GM12878 (cell line): ENCODE data around the gene MYT1. TPM values are rescaled to one million over a fixed set of nuclear protein-coding genes. Genes with fewer than 3 reads are reported as not detected.

ENCODE experiments used
- ATAC-seq: fragments of 200-7000 bp; cut with Tn5 transposase; 3 replicates; pipeline ENCODE4 v1.9.1; 2020; ENCODE audit warnings: mild to moderate bottlenecking, moderate library complexity
- BruUV-seq: library from RNA; stranded (reverse); fragments of 400-500 nt; replicated peaks from 2 replicates; lab custom pipeline; 2021; lab: Mats Ljungman, UMichigan
- CTCF ChIA-PET: fragments of 300-600 bp; sonication (Branson Sonifier 250); formaldehyde crosslinking; extraction: SDS; loops from one replicate; lab custom pipeline; 2021; ENCODE audit warnings: inconsistent platforms; lab: Yijun Ruan, JAX
- POLR2A ChIA-PET: fragments of 350-600 bp; formaldehyde crosslinking; extraction: SDS; loops from one replicate; lab custom pipeline; 2021; ENCODE audit warnings: inconsistent platforms; lab: Charles Lee
- RAD21 ChIA-PET: fragments of 300-600 bp; sonication (Branson Sonifier 250); formaldehyde crosslinking; loops from one replicate; lab custom pipeline; 2023; ENCODE audit warnings: antibody characterized with exemption; ENCODE audit not compliant: unreplicated experiment; lab: Charles Lee
- SMC1A ChIA-PET: fragments of 300-600 bp; sonication (Branson Sonifier 250); formaldehyde crosslinking; loops from one replicate; lab custom pipeline; 2023; ENCODE audit not compliant: unreplicated experiment, uncharacterized antibody; lab: Charles Lee
- DNase-seq: peaks from one replicate; pipeline ENCODE4 v3.0.0-alpha.2; 2011; ENCODE audit warnings: low read depth, low spot score
- FAIRE-seq: peaks from 3 replicates; lab custom pipeline; 2011; peaks lifted over from hg19 to GRCh38; lab: Jason Lieb, UNC
- H2AFZ ChIP-seq: 2 replicates; pipeline ENCODE4 v1.6.0; 2011; ENCODE audit warnings: low read depth, low read length, control low read depth; ENCODE audit not compliant: control insufficient read depth
- H3K27ac ChIP-seq: 2 replicates; pipeline ENCODE4 v1.5.1; 2011; ENCODE audit warnings: control low read depth; ENCODE audit not compliant: control insufficient read depth, insufficient read depth
- H3K27me3 ChIP-seq, 2 experiments: replicated peaks in 1 of 2; 2 replicates each; pipeline versions ENCODE4 v1.6.0 to v1.6.1; 2011; ENCODE audit warnings: low read length in 1 of 2; ENCODE audit not compliant: control insufficient read depth in 2 of 2, insufficient read depth in 2 of 2
- H3K36me3 ChIP-seq, 2 experiments: 2 replicates each; pipeline ENCODE4 v1.5.1; 2011; ENCODE audit warnings: low read length in 1 of 2; ENCODE audit not compliant: control insufficient read depth in 2 of 2, insufficient read depth in 2 of 2
- H3K4me1 ChIP-seq: 2 replicates; pipeline ENCODE4 v1.6.1; 2011; ENCODE audit warnings: mild to moderate bottlenecking, low read length, moderate library complexity, mixed read lengths; ENCODE audit not compliant: control insufficient read depth, insufficient read depth
- H3K4me2 ChIP-seq: 2 replicates; pipeline ENCODE4 v1.6.0; 2011; ENCODE audit warnings: control low read depth; ENCODE audit not compliant: control insufficient read depth, insufficient read depth
- H3K4me3 ChIP-seq: fragments of 200-600 bp; sonication (generic); 2 replicates; pipeline ENCODE4 v1.5.1; 2016
- H3K79me2 ChIP-seq: 2 replicates; pipeline ENCODE4 v1.6.0; 2011; ENCODE audit warnings: low read length; ENCODE audit not compliant: control insufficient read depth, insufficient read depth
- H3K9ac ChIP-seq: 2 replicates; pipeline ENCODE4 v1.8.0; 2011; ENCODE audit warnings: low read length, control low read depth, mixed read lengths; ENCODE audit not compliant: control insufficient read depth, insufficient read depth
- H3K9me3 ChIP-seq: replicated peaks from 3 replicates; pipeline ENCODE4 v1.5.1; 2011; ENCODE audit warnings: mild to moderate bottlenecking, low read length; ENCODE audit not compliant: control insufficient read depth, insufficient read depth
- H4K20me1 ChIP-seq: 2 replicates; pipeline ENCODE4 v1.6.0; 2011; ENCODE audit not compliant: control insufficient read depth, insufficient read depth
- ATF7 ChIP-seq: fragments of 450-650 bp; IDR thresholded peaks from 2 replicates; pipeline ENCODE4 v1.6.1; 2016; ENCODE audit warnings: low read depth, mild to moderate bottlenecking
- CBX3 ChIP-seq: fragments of 200-600 bp; sonication (generic); IDR thresholded peaks from 2 replicates; pipeline ENCODE4 v1.6.1; 2016; ENCODE audit warnings: low read depth, borderline replicate concordance
- EP300 ChIP-seq, 2 experiments: fragments of 150-350 bp in 1 of 2; IDR thresholded peaks; 2 replicates each; pipeline ENCODE4 v1.6.1; 2011 to 2012; ENCODE audit warnings: low read depth in 2 of 2, low read length in 2 of 2, borderline replicate concordance in 1 of 2, improper control_type of control experiment in 1 of 2, inconsistent platforms in 1 of 2; ENCODE audit not compliant: control insufficient read depth in 1 of 2
- EZH2 ChIP-seq: IDR thresholded peaks from 2 replicates; pipeline ENCODE4 v1.6.1; 2012; ENCODE audit warnings: low read depth, mild to moderate bottlenecking, control low read depth, inconsistent platforms, low read length, borderline replicate concordance; ENCODE audit not compliant: control insufficient read depth
- FOS ChIP-seq: IDR thresholded peaks from 3 replicates; pipeline ENCODE4 v1.6.1; 2011; ENCODE audit warnings: borderline replicate concordance; ENCODE audit not compliant: insufficient read length; ENCODE audit errors: extremely low read depth
- FOXM1 ChIP-seq: IDR thresholded peaks from 2 replicates; pipeline ENCODE4 v1.6.1; 2012; ENCODE audit warnings: low read depth, mild to moderate bottlenecking, inconsistent platforms, low read length, moderate library complexity
- GATAD2B ChIP-seq: fragments of 450-650 bp; conservative IDR thresholded peaks from 2 replicates; pipeline ENCODE4 v1.6.1; 2017; ENCODE audit warnings: low read depth, mild to moderate bottlenecking, moderate library complexity
- IKZF2 ChIP-seq, 2 experiments: fragments of 450-650 bp; IDR thresholded peaks; 2 replicates each; pipeline ENCODE4 v1.6.1; 2017; ENCODE audit warnings: mild to moderate bottlenecking in 2 of 2, moderate library complexity in 2 of 2
- MAX ChIP-seq: IDR thresholded peaks from 2 replicates; pipeline ENCODE4 v1.6.1; 2012; ENCODE audit warnings: low read depth, low read length, improper control_type of control experiment
- NFYB ChIP-seq: IDR thresholded peaks from 2 replicates; pipeline ENCODE4 v1.6.1; 2011; ENCODE audit warnings: low read depth, mild to moderate bottlenecking, low read length, improper control_type of control experiment, moderate library complexity; ENCODE audit not compliant: insufficient read depth
- POLR2AphosphoS2 ChIP-seq: IDR thresholded peaks from 2 replicates; pipeline ENCODE4 v1.6.1; 2011; ENCODE audit warnings: low read depth, mild to moderate bottlenecking, low read length, improper control_type of control experiment, moderate library complexity
- RCOR1 ChIP-seq: conservative IDR thresholded peaks from 2 replicates; pipeline ENCODE4 v1.6.1; 2012; ENCODE audit warnings: low read depth, low read length, improper control_type of control experiment
- SPI1 ChIP-seq: IDR thresholded peaks from 2 replicates; pipeline ENCODE4 v1.6.1; 2011; ENCODE audit warnings: low read depth, mild to moderate bottlenecking, low read length, moderate library complexity, borderline replicate concordance; ENCODE audit not compliant: insufficient read depth
- ZBED1 ChIP-seq: IDR thresholded peaks from 2 replicates; pipeline ENCODE4 v1.6.1; 2016; ENCODE audit warnings: borderline replicate concordance
- ZBTB11 ChIP-seq: fragments of 450-650 bp; formaldehyde crosslinking; IDR thresholded peaks from 2 replicates; pipeline ENCODE4 v1.5.0; 2022; ENCODE audit warnings: mild to moderate bottlenecking, missing genetic modification characterization
- ZZZ3 ChIP-seq: IDR thresholded peaks from 2 replicates; pipeline ENCODE4 v1.6.1; 2011; ENCODE audit warnings: low read depth; ENCODE audit not compliant: control insufficient read depth, insufficient read length
- WGBS: methylation state at CpG from one replicate; pipeline ENCODE4 v1.1.6; 2016; ENCODE audit warnings: low lambda C conversion rate; ENCODE audit not compliant: insufficient replicate concordance, insufficient coverage; ENCODE audit errors: missing lambda C conversion rate; 5-methylcytosine and 5-hydroxymethylcytosine counted together
- in situ Hi-C: fragments of 300-500 bp; cut with MboI; formaldehyde crosslinking; loops from 9 replicates; pipeline ENCODE4 v1.14.3; 2018; ENCODE audit warnings: mixed read lengths
- intact Hi-C: fragments of 100-400 bp; cut with micrococcal nuclease; formaldehyde crosslinking; loops from one replicate; pipeline ENCODE4 v1.14.2; 2022; ENCODE audit not compliant: unreplicated experiment
- polyA plus RNA-seq, 11 experiments: library from polyadenylated mRNA; depleted of rRNA in 4 of 11; unstranded in 6 of 11; stranded (reverse) in 5 of 11; fragments of >200 nt; fragmentation: Nextera tagmentation in 4 of 11; fragmentation: Illumina TruSeq in 1 of 11; extraction: Ambion mirVana in 4 of 11; extraction: Trizol in 1 of 11; gene quantifications; 1 replicate in 1 of 11; 2 replicates in 10 of 11; pipeline versions ENCODE4 v1.2.1 to v1.2.3, GENCODE V29; 2011 to 2016; ENCODE audit warnings: inconsistent platforms in 2 of 11, missing spikeins in 2 of 11, low read depth in 1 of 11
- total RNA-seq, 4 experiments: library from RNA; depleted of rRNA in 3 of 4; stranded (reverse); fragments of >200 nt in 3 of 4; fragmentation: Illumina TruSeq in 1 of 4; extraction: Trizol in 1 of 4; gene quantifications; 2 replicates each; pipeline versions ENCODE4 v1.2.1 to v1.2.3, GENCODE V29; 2013 to 2021

Gene MYT1
- total and polyA plus RNA-seq, 10 of the 15 experiments (the other 5 are each of a cell fraction or from before 2014, with no cell fraction given): 0.01 to 0.10 TPM; not detected in 8

GRCh38 chr20:64210656-64211369 lies 46.6 kb downstream of the MYT1 start (continued):
- TF ChIP-seq FOXM1: no peak
- TF ChIP-seq ATF7: no peak

GRCh38 chr20:64211874-64212658 lies 47.8 kb downstream of the MYT1 start:
- intact Hi-C loops: no loop called here
- Histone ChIP-seq H3K79me2 (no peaks in the 10 kb centered on the region), H3K27ac (no peak overlapping the region), H4K20me1 (no peaks in the 10 kb centered on the region), H3K4me2 (no peak overlapping the region), H3K4me1 (no peaks in the 10 kb centered on the region), H3K9me3 (no peaks in the 10 kb centered on the region), H3K9ac (no peak overlapping the region), H2AFZ (no peak overlapping the region), H3K4me3 (no peak overlapping the region), H3K27me3 (peaks cover 4% of the 10 kb centered on the region in 2 experiments; a peak in 2 of 4 replicates), H3K36me3 (no peaks in the 10 kb centered on the region)
- DNase-seq: no peak
- ChIA-PET RAD21 (interaction anchor here (1.4 kb wide), 1 partner anchor 12 kb away, joined by 3 read pairs; no protein-coding TSS in a partner anchor), SMC1A (no interaction called here), POLR2A (no interaction called here), CTCF (no interaction called here)
- no peak for ATAC-seq
- in situ Hi-C loops: no loop called here
- 48% methylated on average over 15 of the region's 21 CpGs for WGBS
- no peak for FAIRE-seq
- no TSS peak for BruUV-seq
- no peak for TF ChIP-seq ZBTB11
- no peak for TF ChIP-seq EZH2
- TF ChIP-seq SPI1: no peak
- TF ChIP-seq POLR2AphosphoS2: no peak
- TF ChIP-seq ZZZ3: no peak
- no peak for TF ChIP-seq NFYB
- TF ChIP-seq IKZF2 (IDR thresholded peaks at IDR 0.05): no peak
- TF ChIP-seq FOS: no peak
- no peak for TF ChIP-seq RCOR1
- TF ChIP-seq ZBED1: no peak
- TF ChIP-seq GATAD2B: no peak
- TF ChIP-seq CBX3: no peak
- no peak for TF ChIP-seq MAX
- no peak for TF ChIP-seq EP300 (IDR thresholded peaks at IDR 0.05; ENCODE audit: borderline replicate concordance in 1 of 2, control insufficient read depth in 1 of 2, low read depth in 2 of 2, low read length in 2 of 2)
